Cerebellar nuclear complex (tissue), 1 donor: Measurements from ENCODE around the gene RABL2B.

Experiments
- DNase-seq, 2 experiments: peaks; one replicate each; lab custom pipeline; 2025; lab: John Stamatoyannopoulos, UW

The RABL2B gene

DNA sequence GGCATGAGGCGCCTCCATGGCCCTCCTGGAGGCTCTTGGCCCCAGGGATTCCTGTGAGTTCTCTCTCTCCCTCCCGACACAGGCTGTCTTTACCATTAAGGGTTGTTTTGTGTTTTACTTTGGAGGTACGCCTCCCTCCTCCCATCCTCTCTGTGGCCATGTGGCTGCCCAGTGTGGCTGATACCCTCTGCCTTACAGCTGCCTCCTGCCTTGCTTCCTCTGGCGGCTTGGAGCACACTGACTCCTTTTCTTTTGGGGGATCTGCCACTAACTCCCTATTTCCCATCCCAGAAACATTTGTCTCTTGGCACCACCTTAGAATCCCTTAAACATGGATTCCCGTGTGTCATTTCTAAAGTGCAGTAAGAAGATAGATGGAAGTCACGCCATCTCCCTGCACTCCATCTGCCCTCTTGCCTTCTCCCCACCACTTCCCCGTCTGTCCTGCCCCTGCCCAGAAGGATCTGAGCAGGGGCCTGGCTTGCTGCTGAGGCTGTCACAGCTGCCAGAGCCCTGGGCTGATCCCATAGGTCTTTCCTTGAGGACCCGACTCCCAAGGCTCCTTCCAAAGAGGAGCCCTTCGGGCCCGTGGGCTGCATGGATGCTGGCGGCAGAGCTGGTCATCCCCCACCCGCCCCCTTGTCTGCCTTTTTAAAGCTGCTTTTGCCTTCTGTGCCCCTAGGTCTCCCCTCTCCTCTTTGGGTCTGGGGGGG is 60.6 kb downstream of the RABL2B start:
- DNase-seq: no peak

- no peak for DNase-seq
Measured at GRCh38 chr22:50722048-50722701, 61.3 kb downstream of the RABL2B start.

GRCh38 chr22:50721257-50721844 is 62.1 kb downstream of the RABL2B start:
- DNase-seq: no peak

DNA sequence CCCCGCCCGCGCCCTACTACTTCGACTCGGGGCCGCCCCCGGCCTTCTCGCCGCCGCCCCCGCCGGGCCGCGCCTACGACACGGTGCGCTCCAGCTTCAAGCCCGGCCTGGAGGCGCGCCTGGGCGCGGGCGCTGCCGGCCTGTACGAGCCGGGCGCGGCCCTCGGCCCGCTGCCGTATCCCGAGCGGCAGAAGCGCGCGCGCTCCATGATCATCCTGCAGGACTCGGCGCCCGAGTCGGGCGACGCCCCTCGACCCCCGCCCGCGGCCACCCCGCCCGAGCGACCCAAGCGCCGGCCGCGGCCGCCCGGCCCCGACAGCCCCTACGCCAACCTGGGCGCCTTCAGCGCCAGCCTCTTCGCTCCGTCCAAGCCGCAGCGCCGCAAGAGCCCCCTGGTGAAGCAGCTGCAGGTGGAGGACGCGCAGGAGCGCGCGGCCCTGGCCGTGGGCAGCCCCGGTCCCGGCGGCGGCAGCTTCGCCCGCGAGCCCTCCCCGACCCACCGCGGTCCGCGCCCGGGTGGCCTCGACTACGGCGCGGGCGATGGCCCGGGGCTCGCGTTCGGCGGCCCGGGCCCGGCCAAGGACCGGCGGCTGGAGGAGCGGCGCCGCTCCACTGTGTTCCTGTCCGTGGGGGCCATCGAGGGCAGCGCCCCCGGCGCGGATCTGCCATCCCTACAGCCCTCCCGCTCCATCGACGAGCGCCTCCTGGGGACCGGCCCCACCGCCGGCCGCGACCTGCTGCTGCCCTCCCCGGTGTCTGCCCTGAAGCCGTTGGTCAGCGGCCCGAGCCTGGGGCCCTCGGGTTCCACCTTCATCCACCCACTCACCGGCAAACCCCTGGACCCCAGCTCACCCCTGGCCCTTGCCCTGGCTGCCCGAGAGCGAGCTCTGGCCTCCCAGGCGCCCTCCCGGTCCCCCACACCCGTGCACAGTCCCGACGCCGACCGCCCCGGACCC is 62.9 kb downstream of the RABL2B start:
- no peak for DNase-seq

DNA sequence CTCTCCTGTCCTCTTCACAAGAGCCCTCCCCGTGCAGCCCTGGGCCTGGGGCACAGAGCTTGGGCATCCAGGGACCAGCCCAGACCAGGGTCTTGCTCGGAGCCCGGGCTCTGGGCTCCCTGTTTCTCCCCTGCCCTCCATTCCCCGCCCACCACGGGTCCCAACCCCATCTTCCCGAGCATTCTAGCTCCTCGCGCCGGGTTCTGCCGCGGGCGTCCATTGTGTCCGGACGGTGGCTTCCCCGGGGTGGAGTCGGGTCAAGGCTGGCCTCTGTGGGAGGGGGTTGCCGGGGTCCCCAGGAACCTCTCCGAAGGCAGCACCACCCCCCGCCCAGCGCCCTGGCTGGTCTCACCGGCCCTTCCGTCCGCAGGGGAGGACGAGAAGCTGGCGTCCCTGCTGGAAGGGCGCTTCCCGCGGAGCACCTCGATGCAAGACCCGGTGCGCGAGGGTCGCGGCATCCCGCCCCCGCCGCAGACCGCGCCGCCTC is 63.6 kb downstream of the RABL2B start:
- no peak for DNase-seq

- no peak for DNase-seq
Measured at GRCh38 chr22:50718352-50718709, 65.1 kb downstream of the RABL2B start.

- peak in 1 of 2 experiments; percentile 32 for DNase-seq
Measured at GRCh38 chr22:50717709-50718351, 65.6 kb downstream of the RABL2B start.
